ENCODE data around the gene OOSP3.

GRCh38 chr11:59857439-59858434 is 20.8 kb upstream of the OOSP3 start:
- no peak for TF ChIP-seq CTCF (IDR thresholded peaks at IDR 0.05; ENCODE audit: borderline replicate concordance, extremely low read depth, low read length, poor library complexity, severe bottlenecking)
- TF ChIP-seq EZH2 (IDR thresholded peaks at IDR 0.05; ENCODE audit: borderline replicate concordance, low read depth, low read length, severe bottlenecking), result no peak

Data from DND-41 (cell line).